ENCODE data around the gene GAS2L1.
A peak's percentile ranks its signal among the peaks of the same experiment; 100 is the strongest.

GAS2L1 gene
- long read RNA-seq = 0 reads

GRCh38 chr22:29306175-29306834, at the start of gene GAS2L1:
Gene GAS2L1 (plus strand): TSS chr22:29306650. CDS start chr22:29308106, 1,456 bp downstream.
- H3K4me3 ChIP-seq (replicated peaks; ENCODE audit: insufficient read depth, low read length) = peak within 1 kb of the TSS; percentile 46
- peak in 1 of 2 experiments; percentile 50 for DNase-seq (ENCODE audit: low read depth in 1 of 2, low spot score in 1 of 2)
- TF ChIP-seq POLR2AphosphoS5 (IDR thresholded peaks at IDR 0.05; ENCODE audit: low read depth) = no peak
- no peak for TF ChIP-seq CTCF (IDR thresholded peaks at IDR 0.05; ENCODE audit: insufficient read depth, low read length)
- H3K27ac ChIP-seq (replicated peaks) = no peak within 1 kb of the TSS
- H3K27me3 ChIP-seq (ENCODE audit: insufficient read depth, poor library complexity, severe bottlenecking) = peaks cover 15% of the 10 kb centered on the region

- H3K27me3 ChIP-seq (ENCODE audit: insufficient read depth, poor library complexity, severe bottlenecking) = no peaks in the 10 kb centered on the region
- no peak for TF ChIP-seq CTCF (IDR thresholded peaks at IDR 0.05; ENCODE audit: insufficient read depth, low read length)
- no peak for TF ChIP-seq GABPA (IDR thresholded peaks at IDR 0.05; ENCODE audit: low read depth)
- no peak for TF ChIP-seq POLR2AphosphoS5 (IDR thresholded peaks at IDR 0.05; ENCODE audit: low read depth)
- TF ChIP-seq REST (IDR thresholded peaks at IDR 0.05; ENCODE audit: insufficient replicate concordance, low read depth) = no peak
- no peak for TF ChIP-seq SPI1 (IDR thresholded peaks at IDR 0.05; ENCODE audit: borderline replicate concordance, low read depth)
- no peak for DNase-seq (ENCODE audit: low read depth in 1 of 2, low spot score in 1 of 2)
These were observed 48.7 kb upstream of the GAS2L1 start for GRCh38 chr22:29257751-29258181.

GRCh38 chr22:29258407-29259252, 47.8 kb upstream of the GAS2L1 start:
- DNase-seq (ENCODE audit: low read depth in 1 of 2, low spot score in 1 of 2) = no peak
- no peak for TF ChIP-seq SPI1 (IDR thresholded peaks at IDR 0.05; ENCODE audit: borderline replicate concordance, low read depth)
- no peak for TF ChIP-seq REST (IDR thresholded peaks at IDR 0.05; ENCODE audit: insufficient replicate concordance, low read depth)
- no peak for TF ChIP-seq GABPA (IDR thresholded peaks at IDR 0.05; ENCODE audit: low read depth)
- H3K27me3 ChIP-seq (ENCODE audit: insufficient read depth, poor library complexity, severe bottlenecking) = no peaks in the 10 kb centered on the region
- H3K4me3 ChIP-seq (replicated peaks; ENCODE audit: insufficient read depth, low read length) = no peak overlapping the region
- H3K27ac ChIP-seq (replicated peaks) = no peak overlapping the region

More at GRCh38 chr22:29257751-29258181, 48.7 kb upstream of the GAS2L1 start:
- no peak overlapping the region for H3K27ac ChIP-seq (replicated peaks)
- no peak overlapping the region for H3K4me3 ChIP-seq (replicated peaks; ENCODE audit: insufficient read depth, low read length)

GRCh38 chr22:29259253-29259899, 47.1 kb upstream of the GAS2L1 start:
- DNase-seq (ENCODE audit: low read depth in 1 of 2, low spot score in 1 of 2) = no peak
- no peak overlapping the region for H3K4me3 ChIP-seq (replicated peaks; ENCODE audit: insufficient read depth, low read length)
- TF ChIP-seq GABPA (IDR thresholded peaks at IDR 0.05; ENCODE audit: low read depth) (no peak), POLR2AphosphoS5 (IDR thresholded peaks at IDR 0.05; ENCODE audit: low read depth) (no peak), CTCF (IDR thresholded peaks at IDR 0.05; ENCODE audit: insufficient read depth, low read length) (no peak), REST (IDR thresholded peaks at IDR 0.05; ENCODE audit: insufficient replicate concordance, low read depth) (no peak), SPI1 (IDR thresholded peaks at IDR 0.05; ENCODE audit: borderline replicate concordance, low read depth) (no peak)
- H3K27ac ChIP-seq (replicated peaks) = no peak overlapping the region
- no peaks in the 10 kb centered on the region for H3K27me3 ChIP-seq (ENCODE audit: insufficient read depth, poor library complexity, severe bottlenecking)

Data from HL-60 (cell line).